ENCODE results near the gene FIGNL1.

- no peak for TF ChIP-seq POLR2AphosphoS5 (IDR thresholded peaks at IDR 0.05; ENCODE audit: borderline replicate concordance, low read depth, low read length)
- no peak for TF ChIP-seq EZH2 (IDR thresholded peaks at IDR 0.05)
Observed at GRCh38 chr7:50456371-50457123, 6.4 kb upstream of the FIGNL1 start.

Data from SK-N-MC (cell line).